OCI-LY7 (cell line): ENCODE data around the gene KRTAP9-6. TPM values are rescaled to one million over a fixed set of nuclear protein-coding genes. Genes with fewer than 3 reads are reported as not detected.

Experiments used
- BruUV-seq: library from RNA; stranded (reverse); fragments of 400-500 nt; replicated peaks from 2 replicates; lab custom pipeline; 2021; lab: Mats Ljungman, UMichigan
- CTCF ChIA-PET: fragments of 300-600 bp; sonication (Branson Sonifier 250); formaldehyde crosslinking; loops from one replicate; lab custom pipeline; 2022; ENCODE audit warnings: antibody characterized with exemption; ENCODE audit not compliant: unreplicated experiment; lab: Charles Lee
- POLR2A ChIA-PET: fragments of 300-600 bp; sonication (Branson Sonifier 250); formaldehyde crosslinking; loops from one replicate; lab custom pipeline; 2022; ENCODE audit warnings: antibody characterized with exemption; lab: Charles Lee
- DNase-seq: peaks from one replicate; pipeline ENCODE4 v3.0.0-alpha.2; 2015; ENCODE audit warnings: low spot score
- H2AFZ ChIP-seq: fragments of 200-600 bp; sonication (generic), shearing (Covaris generic); 2 replicates; pipeline ENCODE4 v1.6.1; 2014; ENCODE audit warnings: mild to moderate bottlenecking, antibody characterized with exemption, low read length, moderate library complexity
- H3K27ac ChIP-seq: fragments of 200-600 bp; sonication (generic); 2 replicates; pipeline ENCODE4 v1.5.1; 2014; ENCODE audit warnings: mixed run types, low read depth, mild to moderate bottlenecking, moderate library complexity, low read length, inconsistent platforms; ENCODE audit not compliant: poor library complexity, severe bottlenecking
- H3K36me3 ChIP-seq: fragments of 200-600 bp; sonication (generic); 2 replicates; pipeline ENCODE4 v1.6.1; 2014; ENCODE audit warnings: mild to moderate bottlenecking, antibody characterized with exemption, low read length, moderate library complexity, mixed read lengths; ENCODE audit not compliant: insufficient read depth
- H3K4me1 ChIP-seq: fragments of 200-600 bp; sonication (generic); 2 replicates; pipeline ENCODE4 v1.5.1; 2014; ENCODE audit warnings: mild to moderate bottlenecking, low read length; ENCODE audit not compliant: insufficient read depth, poor library complexity, severe bottlenecking
- H3K4me2 ChIP-seq: fragments of 200-600 bp; sonication (generic); 2 replicates; pipeline ENCODE4 v1.6.1; 2014; ENCODE audit warnings: mild to moderate bottlenecking, low read length
- H3K4me3 ChIP-seq: fragments of 200-600 bp; sonication (generic); 2 replicates; pipeline ENCODE4 v1.5.1; 2014; ENCODE audit warnings: mild to moderate bottlenecking, low read depth, low read length; ENCODE audit not compliant: poor library complexity, severe bottlenecking
- H3K79me2 ChIP-seq: fragments of 200-600 bp; sonication (generic); 2 replicates; pipeline ENCODE4 v1.6.1; 2016; ENCODE audit warnings: low read depth, mild to moderate bottlenecking, low read length, moderate library complexity, mixed read lengths; ENCODE audit not compliant: insufficient read depth
- H3K9me2 ChIP-seq: fragments of 200-600 bp; sonication (generic); 2 replicates; pipeline ENCODE4 v1.6.1; 2016; ENCODE audit warnings: mild to moderate bottlenecking, low read length, mixed read lengths; ENCODE audit not compliant: insufficient read depth
- H3K9me3 ChIP-seq: fragments of 200-600 bp; sonication (generic); 2 replicates; pipeline ENCODE4 v1.6.1; 2014; ENCODE audit warnings: mild to moderate bottlenecking, mixed run types, low read length, mixed read lengths
- H4K20me1 ChIP-seq: fragments of 200-600 bp; sonication (generic); 2 replicates; pipeline ENCODE4 v1.6.1; 2014; ENCODE audit warnings: mild to moderate bottlenecking, antibody characterized with exemption, low read length, moderate library complexity, mixed read lengths; ENCODE audit not compliant: insufficient read depth
- CTCF ChIP-seq: fragments of 200-600 bp; sonication (generic); conservative IDR thresholded peaks from 2 replicates; pipeline ENCODE4 v1.5.1; 2014; ENCODE audit warnings: mild to moderate bottlenecking, antibody characterized with exemption, low read length, moderate library complexity, mixed read lengths
- EZH2phosphoT487 ChIP-seq: fragments of 200-600 bp; sonication (generic); IDR thresholded peaks from 2 replicates; pipeline ENCODE4 v1.6.1; 2018; ENCODE audit warnings: low read depth, borderline replicate concordance, mild to moderate bottlenecking, mixed run types, antibody characterized with exemption, low read length, moderate library complexity, mixed read lengths
- intact Hi-C: fragments of 100-400 bp; cut with micrococcal nuclease; formaldehyde crosslinking; loops from one replicate; pipeline ENCODE4 v1.10.0; 2022; ENCODE audit not compliant: unreplicated experiment
- total RNA-seq, 2 experiments: library from RNA; depleted of rRNA in 1 of 2; stranded (reverse); fragments of >200 nt in 1 of 2; shearing (Covaris generic) in 1 of 2; gene quantifications; 2 replicates each; pipeline ENCODE4 v1.2.3, GENCODE V29; 2014 to 2022

Gene KRTAP9-6
- total RNA-seq, 2 experiments from 2014 or later = not detected

GRCh38 chr17:41294016-41294415 lies 28.8 kb downstream of the KRTAP9-6 start:
- no peak for TF ChIP-seq EZH2phosphoT487
- TF ChIP-seq CTCF = no peak
- ChIA-PET CTCF (no interaction called here), POLR2A (no interaction called here)
- intact Hi-C loops = no loop called here
- no peak for DNase-seq
- Histone ChIP-seq H3K36me3 (no peaks in the 10 kb centered on the region), H3K9me2 (no peaks in the 10 kb centered on the region), H4K20me1 (no peaks in the 10 kb centered on the region), H3K27ac (no peak overlapping the region), H3K4me2 (no peak overlapping the region), H3K4me1 (no peaks in the 10 kb centered on the region), H3K79me2 (no peaks in the 10 kb centered on the region), H3K9me3 (no peaks in the 10 kb centered on the region), H2AFZ (no peak overlapping the region), H3K4me3 (no peak overlapping the region)
- BruUV-seq = no TSS peak

- no peaks in the 10 kb centered on the region for H3K9me2 ChIP-seq
- intact Hi-C loops = no loop called here
- no peaks in the 10 kb centered on the region for H3K4me1 ChIP-seq
- H3K79me2 ChIP-seq = no peaks in the 10 kb centered on the region
- H2AFZ ChIP-seq = no peak overlapping the region
- ChIA-PET CTCF (no interaction called here), POLR2A (no interaction called here)
- H3K36me3 ChIP-seq = no peaks in the 10 kb centered on the region
- H4K20me1 ChIP-seq = no peaks in the 10 kb centered on the region
- no peak for TF ChIP-seq CTCF
- no peak for TF ChIP-seq EZH2phosphoT487
- no peak overlapping the region for H3K4me3 ChIP-seq
- no peak for DNase-seq
- H3K4me2 ChIP-seq = no peak overlapping the region
- H3K27ac ChIP-seq = no peak overlapping the region
- BruUV-seq = no TSS peak
- no peaks in the 10 kb centered on the region for H3K9me3 ChIP-seq
Measured at GRCh38 chr17:41296846-41297245, 31.7 kb downstream of the KRTAP9-6 start.

GRCh38 chr17:41298458-41299135 lies 33.4 kb downstream of the KRTAP9-6 start:
- H3K36me3 ChIP-seq = no peaks in the 10 kb centered on the region
- no peaks in the 10 kb centered on the region for H3K4me1 ChIP-seq
- H3K79me2 ChIP-seq = no peaks in the 10 kb centered on the region
- H3K9me2 ChIP-seq = no peaks in the 10 kb centered on the region
- H3K27ac ChIP-seq = no peak overlapping the region
- no peaks in the 10 kb centered on the region for H4K20me1 ChIP-seq
- no peak for DNase-seq
- H3K9me3 ChIP-seq = no peaks in the 10 kb centered on the region
- TF ChIP-seq CTCF (no peak), EZH2phosphoT487 (no peak)
- ChIA-PET CTCF (no interaction called here), POLR2A (no interaction called here)
- intact Hi-C loops = no loop called here
- no peak overlapping the region for H3K4me2 ChIP-seq
- no peak overlapping the region for H2AFZ ChIP-seq
- BruUV-seq = no TSS peak
- no peak overlapping the region for H3K4me3 ChIP-seq
